A549 (cell line): ENCODE measurements around the gene CPEB4. TPM values are rescaled to one million over a fixed set of nuclear protein-coding genes. Genes with fewer than 3 reads are reported as not detected.

Experiments used
- ATAC-seq, 2 experiments: fragments of 200-7000 bp in 1 of 2; fragments of >200 bp in 1 of 2; cut with Nextera tagmentation in 1 of 2; cut with Tn5 transposase in 1 of 2; 3 replicates each; pipeline versions ENCODE4 v1.8.0 to v1.9.1; 2018 to 2020; ENCODE audit warnings: mild to moderate bottlenecking in 1 of 2, moderate library complexity in 1 of 2
- CTCF ChIA-PET: fragments of 300-600 bp; sonication (Branson Sonifier 250); formaldehyde crosslinking; extraction: SDS; loops from one replicate; lab custom pipeline; 2021; ENCODE audit warnings: antibody characterized with exemption, inconsistent platforms; lab: Yijun Ruan, JAX
- POLR2A ChIA-PET: fragments of 350-600 bp; formaldehyde crosslinking; extraction: SDS; loops from one replicate; lab custom pipeline; 2021; ENCODE audit warnings: antibody characterized with exemption, inconsistent platforms; lab: Yijun Ruan, JAX
- DNase-seq, 2 experiments: peaks; one replicate each; pipeline versions ENCODE4 v3.0.0 to v3.0.0-alpha.2; 2011 to 2016; ENCODE audit warnings: low read depth in 1 of 2, low spot score in 1 of 2
- FAIRE-seq: peaks from 2 replicates; lab custom pipeline; 2011; peaks lifted over from hg19 to GRCh38; lab: Jason Lieb, UNC
- H3K27ac ChIP-seq, 2 experiments: fragments of >200 bp; sonication (Bioruptor Twin); formaldehyde crosslinking; 3 replicates each; pipeline ENCODE4 v1.5.1; 2016 to 2017
- H3K4me1 ChIP-seq: fragments of >200 bp; sonication (Bioruptor Twin); formaldehyde crosslinking; 3 replicates; pipeline ENCODE4 v1.6.1; 2016
- H3K4me2 ChIP-seq: fragments of >200 bp; sonication (Bioruptor Twin); formaldehyde crosslinking; 3 replicates; pipeline ENCODE4 v1.6.1; 2016
- H3K4me3 ChIP-seq: fragments of >200 bp; sonication (Bioruptor Twin); formaldehyde crosslinking; 3 replicates; pipeline ENCODE4 v1.5.1; 2016
- H3K9me3 ChIP-seq: fragments of >200 bp; sonication (Bioruptor Twin); formaldehyde crosslinking; 3 replicates; pipeline ENCODE4 v1.6.1; 2016
- BCL3 ChIP-seq: fragments of >200 bp; sonication (Bioruptor Twin); formaldehyde crosslinking; IDR thresholded peaks from 3 replicates; pipeline ENCODE4 v1.6.1; 2016
- CEBPB ChIP-seq, 2 experiments: fragments of >200 bp in 1 of 2; sonication (Bioruptor Twin) in 1 of 2; formaldehyde crosslinking in 1 of 2; IDR thresholded peaks; 2 replicates each; pipeline ENCODE4 v1.6.1; 2012 to 2016
- E2F6 ChIP-seq: IDR thresholded peaks from 2 replicates; pipeline ENCODE4 v1.6.1; 2012; ENCODE audit warnings: low read depth, borderline replicate concordance
- EHMT2 ChIP-seq: fragments of 200-600 bp; sonication (generic); IDR thresholded peaks from 2 replicates; pipeline ENCODE4 v1.6.1; 2016; ENCODE audit warnings: antibody characterized with exemption, low read depth, mild to moderate bottlenecking, moderate library complexity
- ELK1 ChIP-seq: fragments of 150-350 bp; IDR thresholded peaks from 2 replicates; pipeline ENCODE4 v1.6.1; 2014; ENCODE audit warnings: low read depth, mild to moderate bottlenecking, low read length
- HEYL ChIP-seq: fragments of 250-450 bp; sonication (Bioruptor Pico); IDR thresholded peaks from 2 replicates; pipeline ENCODE4 v1.8.0; 2021; ENCODE audit warnings: mild to moderate bottlenecking, moderate library complexity
- MAX ChIP-seq: IDR thresholded peaks from 2 replicates; pipeline ENCODE4 v1.6.1; 2012
- MYC ChIP-seq: IDR thresholded peaks from 2 replicates; pipeline ENCODE4 v1.6.1; 2012; ENCODE audit warnings: mild to moderate bottlenecking, inconsistent platforms, low read length, improper control_type of control experiment, borderline replicate concordance
- PHF8 ChIP-seq: fragments of 200-600 bp; sonication (generic); IDR thresholded peaks from 2 replicates; pipeline ENCODE4 v1.6.1; 2016; ENCODE audit warnings: low read depth, mild to moderate bottlenecking, antibody characterized with exemption, moderate library complexity, borderline replicate concordance
- POLR2A ChIP-seq: IDR thresholded peaks from 2 replicates; pipeline ENCODE4 v1.6.1; 2012; ENCODE audit warnings: mild to moderate bottlenecking, low read length
- POLR2AphosphoS2 ChIP-seq: conservative IDR thresholded peaks from 2 replicates; pipeline ENCODE4 v1.6.1; 2012; ENCODE audit warnings: low read length, improper control_type of control experiment, inconsistent platforms
- REST ChIP-seq: fragments of 200-600 bp; sonication (generic); IDR thresholded peaks from 2 replicates; pipeline ENCODE4 v1.6.1; 2016; ENCODE audit warnings: antibody characterized with exemption, mild to moderate bottlenecking, moderate library complexity
- WGBS: methylation state at CpG from one replicate; pipeline ENCODE4 v1.1.6; 2017; ENCODE audit errors: missing lambda C conversion rate; 5-methylcytosine and 5-hydroxymethylcytosine counted together
- polyA plus RNA-seq, 4 experiments: library from polyadenylated mRNA; depleted of rRNA in 3 of 4; stranded (reverse); fragments of >200 nt; fragmentation: RNase III in 1 of 4; extraction: RNeasy Plus Mini Kit Qiagen cat#74134 plus additional on column Dnase treatment in 1 of 4; gene quantifications; 2 replicates in 3 of 4; 3 replicates in 1 of 4; pipeline ENCODE4 v1.2.3, GENCODE V29; 2011 to 2017

The CPEB4 gene
- polyA plus RNA-seq, 2 of the 4 experiments (the other 2 are of a cell fraction), result 11.4 to 50.0 TPM

GRCh38 chr5:173962436-173962972 is 74.4 kb downstream of the CPEB4 start (continued):
- TF ChIP-seq PHF8 (no peak), E2F6 (no peak), EHMT2 (no peak), REST (no peak), MAX (no peak)

GRCh38 chr5:173963182-173963838 is 75.2 kb downstream of the CPEB4 start:
- WGBS, result 26% methylated on average over 10 of the region's 10 CpGs
- FAIRE-seq, result no peak
- Histone ChIP-seq H3K4me2 (peak overlapping the region; percentile 64), H3K4me1 (peaks cover 23% of the 10 kb centered on the region), H3K9me3 (no peaks in the 10 kb centered on the region), H3K4me3 (peak overlapping the region; percentile 23), H3K27ac (peak overlapping the region; percentile 72 to 81)
- TF ChIP-seq CEBPB (IDR thresholded peaks at IDR 0.05) (no peak), ELK1 (no peak), POLR2AphosphoS2 (no peak)
- CTCF ChIA-PET, result interaction anchor here (0.7 to 3.2 kb wide), 9 partner anchors 9 to 345 kb away, joined by 3 to 19 read pairs (median 3); partner anchors contain the start of gene NSG2
- ATAC-seq, result peak; percentile 63 to 69
- DNase-seq, result peak; percentile 36 to 43
- POLR2A ChIA-PET, result interaction anchor here (0.6 to 1.7 kb wide), 10 partner anchors 10 to 347 kb away, joined by 3 to 12 read pairs (median 5); partner anchors contain the start of genes BOD1 and CPEB4

GRCh38 chr5:173963867-173964441 is 75.8 kb downstream of the CPEB4 start:
- TF ChIP-seq POLR2A, result peak; percentile 26; the same call in 1 of the 2 replicates
- TF ChIP-seq HEYL (CRISPR knock-in tag), result no peak
- TF ChIP-seq BCL3, result 0 out of 3 replicates have a peak, but pooled peaks have one; percentile 22
- no peak for TF ChIP-seq MYC
- FAIRE-seq, result no peak
- CTCF ChIA-PET, result interaction anchor here (0.7 to 3.2 kb wide), 9 partner anchors 9 to 345 kb away, joined by 3 to 19 read pairs (median 3); partner anchors contain the start of gene NSG2

More at GRCh38 chr5:173963867-173964441, 75.8 kb downstream of the CPEB4 start:
- peak overlapping the region; percentile 72 to 81 for H3K27ac ChIP-seq
- ATAC-seq, result peak; percentile 69 to 78
- no peaks in the 10 kb centered on the region for H3K9me3 ChIP-seq
- 64% methylated on average over 18 of the region's 19 CpGs for WGBS
- DNase-seq, result peak in 1 of 2 experiments; percentile 75
- H3K4me3 ChIP-seq, result peak overlapping the region; percentile 23
- POLR2A ChIA-PET, result interaction anchor here (0.6 to 1.7 kb wide), 10 partner anchors 9 to 348 kb away, joined by 3 to 12 read pairs (median 5); partner anchors contain the start of genes BOD1 and CPEB4
- H3K4me1 ChIP-seq, result peaks cover 30% of the 10 kb centered on the region
- peak overlapping the region; percentile 64 for H3K4me2 ChIP-seq
